ENCODE measurements around the gene SNX8.
"Not testable (repeated sequence)": the region's sequence is repeated elsewhere in the genome, so short reads cannot be mapped to it uniquely, and the experiment has no call there.

The SNX8 gene

GRCh38 chr7:2326951-2327350 is 12.7 kb upstream of the SNX8 start:
- no peak for TF ChIP-seq CTCF (IDR thresholded peaks at IDR 0.05; ENCODE audit: low read depth, low read length, missing control alignments)
- DNase-seq (ENCODE audit: extremely low read depth, low read depth): no peak
- H3K4me3 ChIP-seq (replicated peaks; ENCODE audit: low read depth, low read length): no peak overlapping the region

- TF ChIP-seq CTCF (IDR thresholded peaks at IDR 0.05; ENCODE audit: low read depth, low read length, missing control alignments): no peak
- no peak overlapping the region for H3K4me3 ChIP-seq (replicated peaks; ENCODE audit: low read depth, low read length)
- no peak for DNase-seq (ENCODE audit: extremely low read depth, low read depth)
Observed at GRCh38 chr7:2325162-2325561, 10.9 kb upstream of the SNX8 start.

- TF ChIP-seq CTCF (IDR thresholded peaks at IDR 0.05; ENCODE audit: low read depth, low read length, missing control alignments): peak; percentile 18
- no peak overlapping the region for H3K4me3 ChIP-seq (replicated peaks; ENCODE audit: low read depth, low read length)
- no peak for DNase-seq (ENCODE audit: extremely low read depth, low read depth)
Observed at GRCh38 chr7:2321020-2321419, 6.8 kb upstream of the SNX8 start.

GRCh38 chr7:2317556-2318293 is 3.5 kb upstream of the SNX8 start:
- no peak for DNase-seq (ENCODE audit: extremely low read depth, low read depth)
- no peak for TF ChIP-seq CTCF (IDR thresholded peaks at IDR 0.05; ENCODE audit: low read depth, low read length, missing control alignments)
- no peak overlapping the region for H3K4me3 ChIP-seq (replicated peaks; ENCODE audit: low read depth, low read length)

GRCh38 chr7:2316578-2316977 is 2.3 kb upstream of the SNX8 start:
- no peak for TF ChIP-seq CTCF (IDR thresholded peaks at IDR 0.05; ENCODE audit: low read depth, low read length, missing control alignments)
- no peak overlapping the region for H3K4me3 ChIP-seq (replicated peaks; ENCODE audit: low read depth, low read length)
- DNase-seq (ENCODE audit: extremely low read depth, low read depth): no peak

GRCh38 chr7:2315787-2316186 is 1.5 kb upstream of the SNX8 start:
- DNase-seq (ENCODE audit: extremely low read depth, low read depth): no peak
- no peak for TF ChIP-seq CTCF (IDR thresholded peaks at IDR 0.05; ENCODE audit: low read depth, low read length, missing control alignments)
- H3K4me3 ChIP-seq (replicated peaks; ENCODE audit: low read depth, low read length): no peak overlapping the region

GRCh38 chr7:2314956-2315530 is 802 bp upstream of the SNX8 start:
- DNase-seq (ENCODE audit: extremely low read depth, low read depth); H3K4me3 ChIP-seq (replicated peaks; ENCODE audit: low read depth, low read length): not testable (repeated sequence)

Measured in HFF-Myc (cell line).